OCI-LY3 (cell line): Measurements from ENCODE around the gene HEXA.
A peak's percentile ranks its signal among the peaks of the same experiment; 100 is the strongest.

Source experiments
- H2AFZ ChIP-seq: fragments of 200-600, 300-600 bp; shearing (Covaris generic); 2 replicates; pipeline ENCODE4 v1.6.0; 2014; ENCODE audit warnings: antibody characterized with exemption, low read depth, low read length
- H3K27ac ChIP-seq: fragments of 200-600, 300-600 bp; sonication (generic); 2 replicates; pipeline ENCODE4 v1.5.1; 2014; ENCODE audit warnings: mild to moderate bottlenecking, low read length, moderate library complexity, mixed read lengths
- H3K27me3 ChIP-seq: fragments of 200-600, 300-600 bp; sonication (generic); 2 replicates; pipeline ENCODE4 v1.6.1; 2014; ENCODE audit warnings: low read depth, low read length, mixed read lengths
- H3K36me3 ChIP-seq: fragments of 200-600, 300-600 bp; sonication (generic); replicated peaks from 2 replicates; pipeline ENCODE3; 2014; ENCODE audit warnings: low read depth, low read length, mixed read lengths
- H3K4me1 ChIP-seq: fragments of 300-600, 200-600 bp; sonication (generic); 2 replicates; pipeline ENCODE4 v1.6.1; 2014; ENCODE audit warnings: low read length, mixed read lengths
- H3K4me2 ChIP-seq: fragments of 200-600, 300-600 bp; sonication (generic); 2 replicates; pipeline ENCODE4 v1.6.1; 2014; ENCODE audit warnings: low read length, mixed read lengths
- H3K4me3 ChIP-seq: fragments of 300-600, 200-600 bp; sonication (generic); 2 replicates; pipeline ENCODE4 v1.5.1; 2014; ENCODE audit warnings: antibody characterized with exemption, mild to moderate bottlenecking, low read length, moderate library complexity
- H3K79me2 ChIP-seq: fragments of 300-600, 200-600 bp; shearing (Covaris generic); 2 replicates; pipeline ENCODE4 v1.6.1; 2014; ENCODE audit warnings: mild to moderate bottlenecking, low read length, mixed read lengths
- H3K9ac ChIP-seq: fragments of 300-600, 200-600 bp; shearing (Covaris generic); 2 replicates; pipeline ENCODE4 v1.6.0; 2014; ENCODE audit warnings: mild to moderate bottlenecking, low read length, moderate library complexity
- H3K9me3 ChIP-seq: fragments of 200-600, 300-600 bp; shearing (Covaris generic); 2 replicates; pipeline ENCODE4 v1.6.1; 2014; ENCODE audit warnings: low read length, mixed read lengths; ENCODE audit not compliant: insufficient read depth
- H4K20me1 ChIP-seq: fragments of 200-600, 300-600 bp; sonication (generic); 2 replicates; pipeline ENCODE4 v1.6.1; 2016; ENCODE audit warnings: low read length, mixed read lengths; ENCODE audit not compliant: insufficient read depth
- EZH2phosphoT487 ChIP-seq: fragments of 200-600 bp; shearing (Covaris generic); IDR thresholded peaks from 2 replicates; pipeline ENCODE4 v1.6.1; 2018; ENCODE audit warnings: antibody characterized with exemption, mixed run types, low read depth
- TF ChIP-seq, protein P1 (sequence below): fragments of 200-600, 300-600 bp; sonication (generic); IDR thresholded peaks from 2 replicates; pipeline ENCODE4 v1.5.1; 2014; ENCODE audit warnings: antibody characterized with exemption, low read length, low read depth

The HEXA gene

GRCh38 chr15:72377331-72377730, 1.5 kb upstream of the HEXA start:
- H3K4me1 ChIP-seq = peaks cover 20% of the 10 kb centered on the region
- H3K9me3 ChIP-seq = no peaks in the 10 kb centered on the region
- H3K4me3 ChIP-seq = no peak overlapping the region
- H2AFZ ChIP-seq = no peak overlapping the region
- H3K9ac ChIP-seq = no peak overlapping the region
- no peaks in the 10 kb centered on the region for H3K27me3 ChIP-seq
- H3K79me2 ChIP-seq = peaks cover 44% of the 10 kb centered on the region
- peaks cover 3% of the 10 kb centered on the region for H3K36me3 ChIP-seq
- peaks cover 8% of the 10 kb centered on the region; the same call in 1 of the 2 replicates for H4K20me1 ChIP-seq
- no peak overlapping the region for H3K4me2 ChIP-seq
- H3K27ac ChIP-seq = no peak overlapping the region
- TF ChIP-seq, protein P1, sequence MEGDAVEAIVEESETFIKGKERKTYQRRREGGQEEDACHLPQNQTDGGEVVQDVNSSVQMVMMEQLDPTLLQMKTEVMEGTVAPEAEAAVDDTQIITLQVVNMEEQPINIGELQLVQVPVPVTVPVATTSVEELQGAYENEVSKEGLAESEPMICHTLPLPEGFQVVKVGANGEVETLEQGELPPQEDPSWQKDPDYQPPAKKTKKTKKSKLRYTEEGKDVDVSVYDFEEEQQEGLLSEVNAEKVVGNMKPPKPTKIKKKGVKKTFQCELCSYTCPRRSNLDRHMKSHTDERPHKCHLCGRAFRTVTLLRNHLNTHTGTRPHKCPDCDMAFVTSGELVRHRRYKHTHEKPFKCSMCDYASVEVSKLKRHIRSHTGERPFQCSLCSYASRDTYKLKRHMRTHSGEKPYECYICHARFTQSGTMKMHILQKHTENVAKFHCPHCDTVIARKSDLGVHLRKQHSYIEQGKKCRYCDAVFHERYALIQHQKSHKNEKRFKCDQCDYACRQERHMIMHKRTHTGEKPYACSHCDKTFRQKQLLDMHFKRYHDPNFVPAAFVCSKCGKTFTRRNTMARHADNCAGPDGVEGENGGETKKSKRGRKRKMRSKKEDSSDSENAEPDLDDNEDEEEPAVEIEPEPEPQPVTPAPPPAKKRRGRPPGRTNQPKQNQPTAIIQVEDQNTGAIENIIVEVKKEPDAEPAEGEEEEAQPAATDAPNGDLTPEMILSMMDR = no peak
- TF ChIP-seq EZH2phosphoT487 = no peak

DNA sequence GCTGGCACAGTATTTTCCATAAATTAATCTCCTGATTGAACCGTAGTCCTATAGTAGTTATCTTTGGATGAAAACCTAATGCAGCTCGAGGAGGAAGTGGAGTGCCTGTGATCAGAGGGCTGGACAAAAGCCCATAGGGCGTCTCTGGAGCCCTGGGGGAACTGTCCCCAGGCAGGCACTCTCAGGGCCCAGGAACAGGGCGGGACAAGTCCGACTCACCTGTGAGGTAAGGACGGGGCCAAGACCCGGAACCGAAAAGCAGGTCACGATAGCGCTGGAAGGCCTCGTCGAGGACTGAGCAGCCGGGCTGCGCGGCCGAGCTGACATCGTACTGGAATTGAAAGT, 341 bp downstream of the HEXA start:
- Histone ChIP-seq H3K27me3 (no peaks in the 10 kb centered on the region), H3K36me3 (peaks cover 8% of the 10 kb centered on the region), H3K27ac (peak overlapping the region; percentile 66), H3K79me2 (peaks cover 59% of the 10 kb centered on the region), H3K4me2 (peak overlapping the region; percentile 85), H3K4me1 (peaks cover 21% of the 10 kb centered on the region), H3K9ac (peak overlapping the region; percentile 81), H3K9me3 (no peaks in the 10 kb centered on the region), H2AFZ (peak overlapping the region; percentile 87), H3K4me3 (peak overlapping the region; percentile 86), H4K20me1 (peaks cover 9% of the 10 kb centered on the region; the same call in 1 of the 2 replicates)
- no peak for TF ChIP-seq EZH2phosphoT487
- TF ChIP-seq, protein P1 = no peak

GRCh38 chr15:72372361-72372760, 3.5 kb downstream of the HEXA start:
- Histone ChIP-seq H3K9ac (no peak overlapping the region), H3K79me2 (peaks cover 88% of the 10 kb centered on the region), H3K27ac (0 out of 2 replicates have a peak overlapping the region, but pooled peaks have one; percentile 5), H2AFZ (no peak overlapping the region), H3K4me3 (no peak overlapping the region), H3K4me1 (peaks cover 25% of the 10 kb centered on the region), H3K4me2 (no peak overlapping the region), H4K20me1 (peaks cover 38% of the 10 kb centered on the region), H3K27me3 (no peaks in the 10 kb centered on the region), H3K36me3 (peaks cover 23% of the 10 kb centered on the region), H3K9me3 (no peaks in the 10 kb centered on the region)
- TF ChIP-seq, protein P1 = no peak
- no peak for TF ChIP-seq EZH2phosphoT487

GRCh38 chr15:72369964-72370363, 5.8 kb downstream of the HEXA start:
- Histone ChIP-seq H3K27ac (no peak overlapping the region), H3K36me3 (peaks cover 30% of the 10 kb centered on the region), H3K4me3 (no peak overlapping the region), H3K27me3 (no peaks in the 10 kb centered on the region), H4K20me1 (peaks cover 49% of the 10 kb centered on the region), H3K9me3 (no peaks in the 10 kb centered on the region), H3K4me2 (no peak overlapping the region), H3K9ac (no peak overlapping the region), H2AFZ (no peak overlapping the region), H3K4me1 (peaks cover 33% of the 10 kb centered on the region), H3K79me2 (peaks cover 86% of the 10 kb centered on the region)
- TF ChIP-seq EZH2phosphoT487 = no peak
- TF ChIP-seq, protein P1 = no peak
